HepG2 (cell line): ENCODE data around the gene CEP104. TPM values are rescaled to one million over a fixed set of nuclear protein-coding genes. Genes with fewer than 3 reads are reported as not detected.

Source experiments
- BCLAF1 ChIP-seq: fragments of 450-650 bp; IDR thresholded peaks from 2 replicates; pipeline ENCODE4 v1.6.1; 2017; ENCODE audit warnings: mild to moderate bottlenecking
- FOXA1 ChIP-seq, 2 experiments: fragments of 450-650 bp in 1 of 2; sonication (generic) in 1 of 2; formaldehyde crosslinking in 1 of 2; IDR thresholded peaks; 2 replicates each; pipeline versions ENCODE4 v1.4.0 to v1.6.1; 2016 to 2020; ENCODE audit warnings: missing genetic modification reagents in 1 of 2
- LCORL ChIP-seq, 2 experiments: fragments of 450-650 bp in 1 of 2; sonication (generic) in 1 of 2; formaldehyde crosslinking in 1 of 2; IDR thresholded peaks; 2 replicates each; pipeline versions ENCODE4 v1.5.0 to v1.6.1; 2017 to 2020; ENCODE audit warnings: antibody characterized with exemption in 1 of 2, missing genetic modification reagents in 1 of 2
- MTA1 ChIP-seq: sonication (generic); formaldehyde crosslinking; IDR thresholded peaks from 2 replicates; pipeline ENCODE4 v1.4.0; 2020; ENCODE audit warnings: missing genetic modification reagents, mild to moderate bottlenecking, borderline replicate concordance
- POLR2A ChIP-seq, 2 experiments: IDR thresholded peaks; 2 replicates each; pipeline ENCODE4 v1.6.1; 2011; ENCODE audit warnings: low read depth in 2 of 2, low read length in 2 of 2, mild to moderate bottlenecking in 1 of 2, moderate library complexity in 1 of 2; ENCODE audit not compliant: insufficient read depth in 1 of 2
- RFX5 ChIP-seq: IDR thresholded peaks from 2 replicates; pipeline ENCODE4 v1.6.1; 2011; ENCODE audit warnings: low read depth, low read length, improper control_type of control experiment
- STAG1 ChIP-seq: sonication (generic); formaldehyde crosslinking; IDR thresholded peaks from 2 replicates; pipeline ENCODE4 v1.4.0; 2020; ENCODE audit warnings: missing genetic modification reagents
- ZC3H13 ChIP-seq: sonication (generic); formaldehyde crosslinking; IDR thresholded peaks from 2 replicates; pipeline ENCODE4 v1.8.1; 2023; ENCODE audit warnings: mild to moderate bottlenecking, missing genetic modification reagents, moderate library complexity
- ZNF484 ChIP-seq: sonication (generic); formaldehyde crosslinking; IDR thresholded peaks from 2 replicates; pipeline ENCODE4 v1.5.1; 2020; ENCODE audit warnings: mild to moderate bottlenecking, low read depth, missing genetic modification reagents, borderline replicate concordance
- ZNF543 ChIP-seq: sonication (generic); formaldehyde crosslinking; IDR thresholded peaks from 2 replicates; pipeline ENCODE4 v1.4.0; 2020; ENCODE audit warnings: mild to moderate bottlenecking, missing genetic modification reagents
- ZNF773 ChIP-seq: sonication (generic); formaldehyde crosslinking; IDR thresholded peaks from 2 replicates; pipeline ENCODE4 v1.4.0; 2020; ENCODE audit warnings: missing genetic modification reagents, borderline replicate concordance
- ZNF780A ChIP-seq: sonication (generic); formaldehyde crosslinking; IDR thresholded peaks from 2 replicates; pipeline ENCODE4 v1.8.0; 2022; ENCODE audit warnings: mild to moderate bottlenecking, missing genetic modification reagents, moderate library complexity
- ZZZ3 ChIP-seq: sonication (generic); formaldehyde crosslinking; IDR thresholded peaks from 2 replicates; pipeline ENCODE4 v1.4.0; 2020; ENCODE audit warnings: missing genetic modification reagents, mild to moderate bottlenecking, borderline replicate concordance
- polyA plus RNA-seq, 8 experiments: library from polyadenylated mRNA; depleted of rRNA in 3 of 8; stranded (reverse) in 7 of 8; unstranded in 1 of 8; fragments of >200 nt; fragmentation: Illumina TruSeq in 4 of 8; extraction: Trizol in 4 of 8; gene quantifications; 2 replicates each; pipeline versions ENCODE4 v1.2.1 to v1.2.3, GENCODE V29; 2011 to 2016; ENCODE audit warnings: low read depth in 4 of 8, missing spikeins in 1 of 8, mixed read lengths in 1 of 8; ENCODE audit not compliant: insufficient read depth in 1 of 8
- total RNA-seq, 5 experiments: library from RNA; depleted of rRNA; stranded (reverse); fragments of >200 nt; fragmentation: Illumina TruSeq; extraction: Trizol; gene quantifications; 2 replicates each; pipeline ENCODE4 v1.2.3, GENCODE V29; 2016; ENCODE audit warnings: low read depth in 1 of 5

CEP104 gene
- total and polyA plus RNA-seq, 2 of the 13 experiments (the other 11 are each of a cell fraction or from before 2014, with no cell fraction given) = 20.4 to 30.1 TPM

DNA sequence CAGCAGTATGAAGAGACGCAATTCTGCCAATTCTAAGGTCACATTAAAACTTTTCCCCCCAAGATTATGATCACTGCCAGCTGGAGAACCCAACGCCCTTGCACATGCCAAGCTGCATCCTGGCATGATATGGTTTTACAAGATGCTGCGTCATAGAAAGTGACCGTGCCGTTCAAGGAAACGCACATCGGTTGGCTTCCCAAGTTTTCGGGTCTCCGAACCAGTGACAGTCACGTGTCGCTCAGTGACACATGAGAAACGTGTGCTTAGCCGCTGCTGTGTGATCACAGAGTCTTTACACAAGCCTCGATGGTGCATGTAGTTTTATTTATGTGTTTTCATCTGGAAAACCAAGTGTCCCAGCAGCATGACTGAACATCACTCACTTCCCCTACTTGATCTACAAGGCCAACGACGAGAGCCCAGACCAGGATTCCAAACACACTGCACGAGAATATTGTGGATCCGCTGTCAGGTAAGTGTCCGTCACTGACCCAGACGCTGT is 77.0 kb downstream of the CEP104 start (continued):
- TF ChIP-seq LCORL (IDR thresholded peaks at IDR 0.05) = no peak
- no peak for TF ChIP-seq LCORL (CRISPR knock-in tag; IDR thresholded peaks at IDR 0.05)
- TF ChIP-seq STAG1 = no peak
- TF ChIP-seq ZZZ3 = no peak
- no peak for TF ChIP-seq FOXA1 (IDR thresholded peaks at IDR 0.05)
- no peak for TF ChIP-seq FOXA1 (CRISPR knock-in tag; IDR thresholded peaks at IDR 0.05)
- no peak for TF ChIP-seq ZNF543 (CRISPR knock-in tag)
- no peak for TF ChIP-seq ZNF780A (CRISPR knock-in tag)
- TF ChIP-seq ZNF773 (CRISPR knock-in tag) = no peak
- TF ChIP-seq ZC3H13 (CRISPR knock-in tag) = peak; percentile 59
- peak in 1 of 2 experiments; percentile 14; a peak in 1 of 4 replicates for TF ChIP-seq POLR2A (IDR thresholded peaks at IDR 0.05; ENCODE audit: insufficient read depth in 1 of 2, low read depth in 2 of 2, low read length in 2 of 2)
- no peak for TF ChIP-seq BCLAF1
- no peak for TF ChIP-seq RFX5
- no peak for TF ChIP-seq MTA1
- no peak for TF ChIP-seq ZNF484 (CRISPR knock-in tag)
